Stimulated activated naive CD4-positive, alpha-beta T cell treated with Interleukin-2 at 50 U/mL for 16 hours (primary cell): ENCODE measurements around the gene TWSG1.
"Not testable (repeated sequence)": the region's sequence is repeated elsewhere in the genome, so short reads cannot be mapped to it uniquely, and the experiment has no call there.

Source experiments
- DNase-seq: peaks from one replicate; lab custom pipeline; 2025; lab: John Stamatoyannopoulos, UW

TWSG1 gene

GRCh38 chr18:9426753-9427152 lies 92.2 kb downstream of the TWSG1 start:
- DNase-seq, result no peak

GRCh38 chr18:9428301-9428706 lies 93.7 kb downstream of the TWSG1 start:
- no peak for DNase-seq

- no peak for DNase-seq
Observed at GRCh38 chr18:9428862-9429661, 94.5 kb downstream of the TWSG1 start.

GRCh38 chr18:9429662-9429993 lies 95.1 kb downstream of the TWSG1 start:
- no peak for DNase-seq

GRCh38 chr18:9430315-9430714 lies 95.7 kb downstream of the TWSG1 start:
- DNase-seq, result not testable (repeated sequence)

- DNase-seq, result no peak
Observed at GRCh38 chr18:9431296-9431695, 96.7 kb downstream of the TWSG1 start.

- DNase-seq, result not testable (repeated sequence)
Observed at GRCh38 chr18:9433122-9433521, 98.5 kb downstream of the TWSG1 start.

GRCh38 chr18:9433671-9434121 lies 99.1 kb downstream of the TWSG1 start:
- DNase-seq, result no peak

GRCh38 chr18:9434122-9434701 lies 99.6 kb downstream of the TWSG1 start:
- no peak for DNase-seq

GRCh38 chr18:9435041-9435440 lies 100.5 kb downstream of the TWSG1 start:
- DNase-seq, result no peak

- DNase-seq, result no peak
Observed at GRCh38 chr18:9436206-9436929, 101.8 kb downstream of the TWSG1 start.

GRCh38 chr18:9437021-9437437 lies 102.5 kb downstream of the TWSG1 start:
- no peak for DNase-seq

GRCh38 chr18:9437672-9438071 lies 103.1 kb downstream of the TWSG1 start:
- DNase-seq, result no peak

GRCh38 chr18:9441061-9441460 lies 106.5 kb downstream of the TWSG1 start:
- no peak for DNase-seq

- DNase-seq, result no peak
Observed at GRCh38 chr18:9444549-9444948, 110.0 kb downstream of the TWSG1 start.

GRCh38 chr18:9446839-9447238 lies 112.3 kb downstream of the TWSG1 start:
- no peak for DNase-seq

GRCh38 chr18:9447334-9447733 lies 112.8 kb downstream of the TWSG1 start:
- no peak for DNase-seq

GRCh38 chr18:9449600-9450414 lies 115.2 kb downstream of the TWSG1 start:
- DNase-seq, result no peak

GRCh38 chr18:9450920-9451319 lies 116.3 kb downstream of the TWSG1 start:
- not testable (repeated sequence) for DNase-seq
